ENCODE measurements around the gene COG5.

- TF ChIP-seq CTCF (IDR thresholded peaks at IDR 0.05): no peak
- no peak for TF ChIP-seq POLR2AphosphoS5 (IDR thresholded peaks at IDR 0.05; ENCODE audit: insufficient read depth in 1 of 2, low read depth in 1 of 2)
- no peak for TF ChIP-seq POLR2A (IDR thresholded peaks at IDR 0.05)
Observed at GRCh38 chr7:107383203-107383602, 180.5 kb downstream of the COG5 start.
